AG10803 (cell line): ENCODE measurements around the gene PLXNA2.

Experiments
- DNase-seq: peaks from one replicate; pipeline ENCODE4 v3.0.0; 2010; ENCODE audit warnings: low read depth
- H3K4me3 ChIP-seq: 2 replicates; pipeline ENCODE4 v1.5.1; 2011; ENCODE audit warnings: mild to moderate bottlenecking, low read length, control low read depth
- CTCF ChIP-seq: conservative IDR thresholded peaks from 2 replicates; pipeline ENCODE4 v1.5.1; 2011; ENCODE audit warnings: mild to moderate bottlenecking, low read length, control low read depth, inconsistent platforms

PLXNA2 gene

DNA sequence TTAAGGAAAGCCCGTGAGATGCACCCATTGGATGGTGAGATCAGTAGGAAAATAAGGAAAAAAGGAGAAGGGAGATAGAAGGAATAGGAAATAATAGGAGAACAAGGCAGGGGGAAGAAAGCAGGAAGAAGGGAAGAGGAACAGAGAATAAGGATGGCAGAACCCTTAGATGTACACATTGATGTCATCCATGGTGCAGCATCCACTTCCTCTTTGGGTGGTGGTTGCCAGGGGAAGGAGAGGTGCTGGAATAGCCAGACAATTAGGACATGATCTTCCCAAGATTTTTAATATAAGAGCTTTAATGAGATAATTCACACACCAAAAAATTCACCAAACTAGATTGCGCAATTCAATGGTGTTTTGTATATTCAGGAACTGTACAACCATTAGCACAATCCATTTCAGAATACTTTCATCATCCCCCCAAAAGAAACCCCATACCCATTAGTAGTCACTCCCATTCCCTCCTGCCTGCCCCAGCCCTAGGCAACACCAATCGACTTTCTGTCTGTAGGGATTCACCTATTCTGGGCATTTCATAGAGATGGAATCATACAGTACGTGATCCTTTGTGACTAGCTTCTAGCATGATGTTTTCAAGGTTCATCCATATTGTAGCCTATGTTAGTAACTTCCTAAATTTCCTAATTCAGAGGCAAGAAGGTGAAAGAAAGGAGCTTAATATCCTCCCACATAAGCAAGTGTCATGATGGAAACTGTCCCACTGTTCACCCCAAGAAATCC is 121.4 kb downstream of the PLXNA2 start:
- no peak for TF ChIP-seq CTCF
- no peak for DNase-seq
- no peak overlapping the region for H3K4me3 ChIP-seq

DNA sequence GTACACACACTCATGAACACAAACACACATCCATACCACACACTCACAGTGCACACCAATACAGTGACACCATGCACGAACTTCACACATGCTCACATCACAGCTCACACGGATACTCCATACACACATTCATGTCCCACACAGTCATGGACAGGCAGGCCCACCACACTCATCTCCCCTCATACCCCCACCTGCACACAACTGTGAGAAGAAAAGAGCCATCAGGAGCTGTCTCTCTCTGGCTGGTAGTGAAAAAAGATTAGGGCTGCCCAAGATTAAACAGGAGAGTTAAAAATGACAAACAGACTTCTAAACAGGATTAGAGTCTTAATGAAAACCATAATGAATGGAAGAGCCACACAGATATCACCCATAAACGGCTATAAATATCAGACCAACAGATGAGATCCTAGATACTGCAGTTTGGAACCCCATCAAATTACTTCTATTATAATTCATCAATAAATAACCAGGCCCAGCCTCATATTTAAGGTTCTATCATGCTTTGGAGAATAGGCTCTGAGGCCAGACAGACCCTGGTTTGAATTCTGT is 122.3 kb downstream of the PLXNA2 start:
- DNase-seq: no peak
- H3K4me3 ChIP-seq: no peak overlapping the region
- no peak for TF ChIP-seq CTCF

- no peak for DNase-seq
- no peak overlapping the region for H3K4me3 ChIP-seq
- TF ChIP-seq CTCF: no peak
Observed at GRCh38 chr1:208120431-208120790, 123.8 kb downstream of the PLXNA2 start.

GRCh38 chr1:208118841-208119606 is 125.2 kb downstream of the PLXNA2 start:
- no peak for TF ChIP-seq CTCF
- DNase-seq: no peak
- H3K4me3 ChIP-seq: no peak overlapping the region

GRCh38 chr1:208118306-208118705 is 125.9 kb downstream of the PLXNA2 start:
- no peak for TF ChIP-seq CTCF
- no peak overlapping the region for H3K4me3 ChIP-seq
- no peak for DNase-seq

- no peak overlapping the region for H3K4me3 ChIP-seq
- no peak for TF ChIP-seq CTCF
- DNase-seq: no peak
Observed at GRCh38 chr1:208117826-208118225, 126.4 kb downstream of the PLXNA2 start.
